GM21526 (cell line): ENCODE results near the gene BRD1.
"Not testable (repeated sequence)": the region's sequence is repeated elsewhere in the genome, so short reads cannot be mapped to it uniquely, and the experiment has no call there.

Source experiments
- ATAC-seq: cut with Tn5 transposase; IDR thresholded peaks from one replicate; pipeline ENCODE4 v1.9.1; 2021; ENCODE audit warnings: moderate library complexity; ENCODE audit not compliant: unreplicated experiment, low FRiP score

Gene BRD1

DNA sequence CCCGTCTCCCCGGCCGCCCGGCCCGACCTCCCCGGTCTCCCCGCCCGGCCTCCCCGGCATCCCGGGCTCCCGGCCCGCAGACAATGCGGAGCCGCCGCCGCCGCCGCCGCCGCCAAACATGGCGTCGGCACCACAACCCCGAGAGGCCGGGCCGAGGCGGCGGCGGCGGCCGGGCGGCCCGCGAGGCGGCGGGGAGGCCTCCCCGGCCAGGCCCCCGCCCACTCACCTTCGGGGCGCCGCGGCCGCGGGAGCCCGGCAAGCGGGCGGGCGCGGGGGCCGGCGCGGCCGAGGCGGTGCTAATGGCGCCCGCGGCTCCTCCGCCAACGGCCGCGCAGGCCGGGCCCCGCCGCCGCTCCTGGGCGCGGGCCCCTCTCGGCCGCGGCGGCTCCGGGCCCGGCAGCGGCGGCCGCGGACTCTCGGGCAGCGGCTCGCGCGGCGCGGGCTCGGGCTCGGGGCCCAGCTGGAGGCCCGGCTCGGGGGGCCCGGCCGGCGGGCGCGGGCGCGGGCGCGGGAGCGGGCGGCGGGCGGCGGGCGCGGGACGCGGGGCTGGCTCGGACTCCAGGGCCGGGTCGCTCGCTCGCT lies 311 bp downstream of the BRD1 start:
- no peak for ATAC-seq

DNA sequence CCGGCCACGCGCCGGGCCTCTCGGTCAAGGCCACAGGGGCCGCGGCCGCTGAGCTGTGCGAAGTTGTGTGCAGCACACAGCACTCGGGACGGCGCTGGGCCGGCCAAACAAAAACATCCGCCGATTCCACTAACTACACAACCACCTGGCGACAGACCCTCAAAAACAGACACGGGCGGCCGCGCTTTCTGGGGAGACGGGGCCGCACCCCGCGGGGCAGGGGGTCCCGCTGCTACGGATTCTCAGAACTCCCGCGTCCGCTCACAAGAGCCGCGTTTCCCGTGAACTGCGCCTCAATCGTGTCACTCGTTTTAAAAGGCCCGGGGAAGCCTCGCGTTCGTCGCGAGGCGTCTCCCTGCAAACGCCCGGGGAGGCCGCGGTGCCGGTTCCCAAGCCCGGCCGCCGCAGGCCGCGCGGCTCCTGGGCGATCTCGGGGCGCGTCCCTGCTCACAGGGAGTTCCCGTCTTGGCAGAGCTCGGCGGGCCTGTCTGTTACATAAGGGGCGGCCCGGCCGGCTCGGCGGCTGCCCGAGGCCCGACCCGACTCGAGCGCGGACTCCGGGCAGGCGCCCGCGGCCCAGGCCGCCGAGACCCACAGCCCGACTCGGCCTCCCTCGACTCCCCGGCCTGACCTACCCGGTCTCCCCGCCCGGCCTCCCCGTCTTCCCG lies 936 bp downstream of the BRD1 start:
- no peak for ATAC-seq

- ATAC-seq = no peak
Observed at GRCh38 chr22:49825944-49826602, 1.6 kb downstream of the BRD1 start.

DNA sequence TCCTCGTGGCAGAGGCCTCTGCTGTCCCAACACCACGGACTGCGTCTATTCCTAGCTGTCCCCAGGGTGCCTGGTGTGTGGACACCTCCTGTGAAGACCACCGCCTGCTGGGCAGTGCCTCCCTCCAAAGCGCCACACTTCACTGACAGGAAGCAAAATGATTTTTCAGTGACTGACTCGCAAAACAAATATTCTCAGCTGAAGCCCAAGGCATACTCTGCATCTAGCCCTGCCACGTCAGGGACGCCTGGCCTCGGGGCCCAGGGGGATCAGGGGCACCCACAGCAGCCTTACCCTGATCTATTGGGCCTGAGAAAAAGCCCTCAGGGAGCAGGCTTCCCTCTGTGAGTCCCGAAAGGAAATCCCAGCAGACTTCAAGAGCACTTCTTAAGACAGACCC lies 2.2 kb downstream of the BRD1 start:
- ATAC-seq = no peak

- no peak for ATAC-seq
Observed at GRCh38 chr22:49824936-49825335, 2.7 kb downstream of the BRD1 start.

GRCh38 chr22:49824185-49824925 lies 3.3 kb downstream of the BRD1 start:
- no peak for ATAC-seq

GRCh38 chr22:49823289-49824045 lies 4.2 kb downstream of the BRD1 start:
- no peak for ATAC-seq

DNA sequence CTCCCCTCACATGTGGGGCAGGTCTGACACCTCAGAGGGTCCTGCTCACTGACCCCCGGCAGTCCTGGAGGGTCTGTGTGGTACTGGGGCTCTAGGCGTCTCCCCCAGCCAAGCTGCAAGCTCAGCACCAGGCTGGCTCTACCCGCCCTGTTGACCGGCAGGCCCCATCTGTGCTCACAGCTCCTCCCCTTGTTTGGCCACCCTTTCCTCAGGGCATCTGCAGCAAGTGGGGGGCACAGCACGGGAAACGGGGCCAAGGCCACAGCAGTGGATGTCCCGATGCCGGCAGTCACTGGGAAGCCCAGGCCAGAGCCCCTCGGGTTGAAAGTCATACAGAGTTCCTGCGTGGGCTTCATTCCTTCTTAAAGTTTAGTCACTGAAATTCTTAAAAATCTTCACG lies 5.9 kb downstream of the BRD1 start:
- not testable (repeated sequence) for ATAC-seq

DNA sequence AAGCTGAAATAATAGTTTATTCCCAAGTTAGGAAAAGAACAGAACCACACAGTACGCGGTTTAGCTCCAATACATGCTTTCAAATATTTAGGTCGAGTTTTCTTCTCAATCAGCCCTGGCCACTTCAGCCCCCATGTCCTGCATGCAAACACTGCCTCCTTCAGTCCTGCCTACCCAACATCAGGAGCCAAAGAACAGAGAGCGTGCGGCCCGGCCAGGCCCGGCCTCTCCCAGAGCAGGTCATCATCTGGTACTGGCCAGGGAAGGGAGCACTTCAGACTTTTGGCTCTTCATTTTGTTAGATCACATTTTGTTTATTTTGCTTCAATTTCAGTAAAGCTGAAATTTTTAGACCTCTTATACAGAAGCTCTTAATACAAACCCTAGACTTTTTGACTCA lies 6.7 kb downstream of the BRD1 start:
- ATAC-seq = no peak

GRCh38 chr22:49817359-49817758 lies 10.3 kb downstream of the BRD1 start:
- no peak for ATAC-seq

- ATAC-seq = no peak
Observed at GRCh38 chr22:49815641-49816091, 12.0 kb downstream of the BRD1 start.

GRCh38 chr22:49814856-49815255 lies 12.8 kb downstream of the BRD1 start:
- ATAC-seq = no peak

DNA sequence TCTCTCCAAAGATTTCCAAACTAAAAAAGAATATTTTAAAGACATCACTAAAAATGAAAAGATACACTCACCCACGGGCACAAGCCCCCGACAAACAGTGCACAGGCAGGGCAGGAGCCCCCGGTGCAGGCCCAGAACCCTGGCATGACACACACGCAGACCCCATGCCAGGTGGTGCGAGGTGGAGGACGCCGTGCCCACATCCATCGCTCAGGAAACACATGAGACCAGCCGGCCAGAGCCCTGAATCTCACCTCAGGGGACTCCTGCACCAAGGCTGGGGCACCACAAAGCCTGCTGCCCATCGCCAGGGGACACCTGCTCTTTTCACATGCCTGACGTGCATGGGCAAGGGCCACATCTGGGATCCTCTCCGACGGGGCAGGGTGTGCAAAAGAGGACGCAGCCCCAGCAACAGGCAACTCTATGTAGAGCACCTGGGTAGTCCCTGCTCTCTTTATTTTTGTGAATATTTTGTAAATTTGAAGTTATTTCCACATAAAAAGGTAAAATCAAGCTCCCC lies 13.4 kb downstream of the BRD1 start:
- no peak for ATAC-seq

DNA sequence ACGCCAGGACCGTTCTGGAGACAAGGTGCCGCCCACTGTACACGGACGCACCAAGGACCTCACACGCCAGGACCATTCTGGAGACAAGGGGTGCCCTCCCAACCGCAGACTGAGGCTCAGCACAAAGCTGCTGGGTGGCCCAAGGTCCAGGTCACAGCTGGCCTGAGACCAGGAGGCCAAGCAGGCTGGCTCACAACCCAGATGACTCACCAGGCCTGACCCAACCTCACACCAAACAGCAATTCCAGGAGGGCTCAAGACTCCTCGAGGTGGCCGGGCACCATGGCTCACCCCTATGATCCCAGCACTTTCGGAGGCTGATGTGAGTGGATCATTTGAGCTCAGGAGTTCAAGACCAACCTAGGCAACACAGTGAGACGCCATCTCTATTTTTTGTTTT lies 14.8 kb downstream of the BRD1 start:
- ATAC-seq = no peak

DNA sequence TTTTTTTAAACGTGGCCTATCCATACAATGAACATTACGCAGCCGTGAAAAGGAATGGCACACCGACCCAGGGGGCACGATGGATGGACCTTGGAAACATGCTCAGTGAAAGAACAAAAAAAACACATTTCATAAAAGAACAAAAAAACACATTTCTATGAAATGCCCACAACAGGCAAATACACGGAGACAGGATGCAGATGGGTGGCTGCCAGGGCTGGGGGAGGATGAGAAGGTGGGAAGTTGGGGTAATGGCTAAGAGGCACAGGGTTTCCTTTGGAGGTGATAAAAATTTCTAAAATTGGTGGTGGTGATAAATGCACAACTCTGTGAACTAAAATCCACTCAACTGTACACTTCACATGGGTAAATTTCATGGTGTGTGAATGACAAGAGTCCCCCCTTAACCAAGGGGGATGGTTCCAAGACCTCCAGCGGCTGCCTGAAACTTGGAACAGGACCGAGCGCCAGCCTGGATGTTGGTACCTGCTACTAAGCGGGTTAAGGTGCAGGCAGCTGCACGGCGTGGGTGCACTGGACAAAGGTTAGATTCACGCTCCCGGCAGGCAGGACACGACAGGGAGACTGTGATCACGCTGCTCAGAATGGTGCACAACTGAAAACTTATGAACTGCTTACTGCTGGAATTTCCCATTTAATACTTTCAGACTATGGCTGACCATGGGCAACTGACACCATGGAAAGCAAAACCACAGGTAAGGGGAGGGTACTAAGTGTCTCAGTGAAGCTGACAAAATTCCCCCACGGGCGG lies 16.5 kb downstream of the BRD1 start:
- ATAC-seq = no peak

GRCh38 chr22:49810363-49811019 lies 17.2 kb downstream of the BRD1 start:
- no peak for ATAC-seq

DNA sequence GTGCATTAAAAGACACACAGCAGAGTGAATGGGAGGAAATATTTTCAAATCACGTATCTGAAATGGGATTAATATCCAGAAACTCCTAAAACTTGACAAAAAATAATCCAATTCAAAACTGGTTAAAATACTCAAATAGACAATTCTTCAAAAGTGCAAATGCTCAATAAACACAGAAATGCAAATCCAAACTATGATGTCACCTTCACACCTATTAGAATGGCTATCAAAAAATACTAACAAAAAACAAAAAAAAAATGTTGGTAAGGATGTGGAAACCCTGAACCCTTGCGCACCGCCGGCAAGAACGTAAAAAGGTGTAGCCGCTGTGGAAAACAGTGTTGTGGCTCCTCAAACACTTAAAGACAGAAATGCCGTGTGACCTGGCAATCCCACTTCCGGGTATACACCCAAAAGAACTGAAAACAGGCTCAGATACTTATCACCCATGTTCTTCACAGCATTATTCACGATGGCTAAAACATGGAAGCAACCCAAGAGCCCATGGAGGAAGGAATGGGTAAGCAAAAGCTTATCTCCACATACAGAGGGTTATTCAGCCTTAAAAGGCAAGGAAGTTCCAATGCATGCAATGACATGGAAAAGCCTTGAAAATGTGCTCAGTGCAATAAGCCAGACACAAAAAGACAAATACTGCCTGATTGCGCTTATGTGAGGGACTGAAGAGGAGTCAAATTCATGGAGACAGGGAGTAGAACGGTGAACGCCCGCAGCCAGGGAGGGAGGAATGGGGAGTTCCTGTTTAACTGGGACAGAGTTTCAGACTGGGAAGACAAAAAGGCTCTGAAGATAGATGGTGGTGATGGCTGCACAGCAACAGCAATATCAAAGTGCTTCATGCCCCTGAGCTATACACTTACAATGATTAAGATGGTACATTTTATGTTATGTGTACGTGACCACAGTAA lies 19.6 kb downstream of the BRD1 start:
- no peak for ATAC-seq

DNA sequence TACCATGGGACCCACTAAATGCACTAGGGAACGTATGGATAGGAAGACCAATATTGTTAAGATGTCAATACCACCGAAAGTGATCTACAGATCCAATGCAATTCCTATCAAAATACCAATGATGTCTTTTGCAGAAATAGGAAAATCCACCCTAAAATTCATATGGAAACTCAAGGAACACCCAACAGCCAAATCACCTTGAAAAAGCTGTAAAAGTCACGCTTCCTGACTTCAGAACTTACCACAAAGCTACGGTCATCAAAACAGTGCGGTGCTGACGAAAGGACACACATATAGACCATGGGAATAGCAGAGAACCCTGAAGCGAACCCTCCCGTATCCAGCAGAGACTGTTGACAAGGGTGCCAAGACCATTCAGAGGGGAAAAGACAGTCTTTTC lies 20.5 kb downstream of the BRD1 start:
- ATAC-seq = no peak
